GM12878 (cell line): ENCODE measurements around the gene MOCS1. TPM values are rescaled to one million over a fixed set of nuclear protein-coding genes. Genes with fewer than 3 reads are reported as not detected.

ENCODE experiments used
- ATAC-seq: fragments of 200-7000 bp; cut with Tn5 transposase; 3 replicates; pipeline ENCODE4 v1.9.1; 2020; ENCODE audit warnings: mild to moderate bottlenecking, moderate library complexity
- BruUV-seq: library from RNA; stranded (reverse); fragments of 400-500 nt; replicated peaks from 2 replicates; lab custom pipeline; 2021; lab: Mats Ljungman, UMichigan
- CTCF ChIA-PET: fragments of 300-600 bp; sonication (Branson Sonifier 250); formaldehyde crosslinking; extraction: SDS; loops from one replicate; lab custom pipeline; 2021; ENCODE audit warnings: inconsistent platforms; lab: Yijun Ruan, JAX
- POLR2A ChIA-PET: fragments of 350-600 bp; formaldehyde crosslinking; extraction: SDS; loops from one replicate; lab custom pipeline; 2021; ENCODE audit warnings: inconsistent platforms; lab: Charles Lee
- RAD21 ChIA-PET: fragments of 300-600 bp; sonication (Branson Sonifier 250); formaldehyde crosslinking; loops from one replicate; lab custom pipeline; 2023; ENCODE audit warnings: antibody characterized with exemption; ENCODE audit not compliant: unreplicated experiment; lab: Charles Lee
- SMC1A ChIA-PET: fragments of 300-600 bp; sonication (Branson Sonifier 250); formaldehyde crosslinking; loops from one replicate; lab custom pipeline; 2023; ENCODE audit not compliant: unreplicated experiment, uncharacterized antibody; lab: Charles Lee
- DNase-seq: peaks from one replicate; pipeline ENCODE4 v3.0.0-alpha.2; 2011; ENCODE audit warnings: low read depth, low spot score
- FAIRE-seq: peaks from 3 replicates; lab custom pipeline; 2011; peaks lifted over from hg19 to GRCh38; lab: Jason Lieb, UNC
- H2AFZ ChIP-seq: 2 replicates; pipeline ENCODE4 v1.6.0; 2011; ENCODE audit warnings: low read depth, low read length, control low read depth; ENCODE audit not compliant: control insufficient read depth
- H3K27ac ChIP-seq: 2 replicates; pipeline ENCODE4 v1.5.1; 2011; ENCODE audit warnings: control low read depth; ENCODE audit not compliant: control insufficient read depth, insufficient read depth
- H3K27me3 ChIP-seq, 2 experiments: replicated peaks in 1 of 2; 2 replicates each; pipeline versions ENCODE4 v1.6.0 to v1.6.1; 2011; ENCODE audit warnings: low read length in 1 of 2; ENCODE audit not compliant: control insufficient read depth in 2 of 2, insufficient read depth in 2 of 2
- H3K36me3 ChIP-seq, 2 experiments: 2 replicates each; pipeline ENCODE4 v1.5.1; 2011; ENCODE audit warnings: low read length in 1 of 2; ENCODE audit not compliant: control insufficient read depth in 2 of 2, insufficient read depth in 2 of 2
- H3K4me1 ChIP-seq: 2 replicates; pipeline ENCODE4 v1.6.1; 2011; ENCODE audit warnings: mild to moderate bottlenecking, low read length, moderate library complexity, mixed read lengths; ENCODE audit not compliant: control insufficient read depth, insufficient read depth
- H3K4me2 ChIP-seq: 2 replicates; pipeline ENCODE4 v1.6.0; 2011; ENCODE audit warnings: control low read depth; ENCODE audit not compliant: control insufficient read depth, insufficient read depth
- H3K4me3 ChIP-seq: fragments of 200-600 bp; sonication (generic); 2 replicates; pipeline ENCODE4 v1.5.1; 2016
- H3K79me2 ChIP-seq: 2 replicates; pipeline ENCODE4 v1.6.0; 2011; ENCODE audit warnings: low read length; ENCODE audit not compliant: control insufficient read depth, insufficient read depth
- H3K9ac ChIP-seq: 2 replicates; pipeline ENCODE4 v1.8.0; 2011; ENCODE audit warnings: low read length, control low read depth, mixed read lengths; ENCODE audit not compliant: control insufficient read depth, insufficient read depth
- H3K9me3 ChIP-seq: replicated peaks from 3 replicates; pipeline ENCODE4 v1.5.1; 2011; ENCODE audit warnings: mild to moderate bottlenecking, low read length; ENCODE audit not compliant: control insufficient read depth, insufficient read depth
- H4K20me1 ChIP-seq: 2 replicates; pipeline ENCODE4 v1.6.0; 2011; ENCODE audit not compliant: control insufficient read depth, insufficient read depth
- CBFB ChIP-seq: IDR thresholded peaks from 2 replicates; pipeline ENCODE4 v1.6.1; 2016; ENCODE audit warnings: antibody characterized with exemption, low read depth
- ESRRA ChIP-seq: IDR thresholded peaks from 2 replicates; pipeline ENCODE4 v1.6.1; 2012; ENCODE audit warnings: mild to moderate bottlenecking, low read length, improper control_type of control experiment
- GABPA ChIP-seq: IDR thresholded peaks from 2 replicates; pipeline ENCODE4 v1.6.1; 2014; ENCODE audit warnings: antibody characterized with exemption, low read depth, mild to moderate bottlenecking, inconsistent platforms
- NFIC ChIP-seq: IDR thresholded peaks from 2 replicates; pipeline ENCODE4 v1.6.1; 2012; ENCODE audit warnings: low read depth, mild to moderate bottlenecking, inconsistent platforms, low read length, moderate library complexity
- RELB ChIP-seq: fragments of 450-650 bp; IDR thresholded peaks from 2 replicates; pipeline ENCODE4 v1.6.1; 2017; ENCODE audit warnings: low read depth, mild to moderate bottlenecking, moderate library complexity
- SIN3A ChIP-seq: IDR thresholded peaks from 2 replicates; pipeline ENCODE4 v1.6.1; 2012; ENCODE audit warnings: low read depth, low read length, improper control_type of control experiment
- SMAD5 ChIP-seq: IDR thresholded peaks from 2 replicates; pipeline ENCODE4 v1.6.1; 2016; ENCODE audit warnings: antibody characterized with exemption, low read depth
- ZBED1 ChIP-seq: IDR thresholded peaks from 2 replicates; pipeline ENCODE4 v1.6.1; 2016; ENCODE audit warnings: borderline replicate concordance
- WGBS: methylation state at CpG from one replicate; pipeline ENCODE4 v1.1.6; 2016; ENCODE audit warnings: low lambda C conversion rate; ENCODE audit not compliant: insufficient replicate concordance, insufficient coverage; ENCODE audit errors: missing lambda C conversion rate; 5-methylcytosine and 5-hydroxymethylcytosine counted together
- in situ Hi-C: fragments of 300-500 bp; cut with MboI; formaldehyde crosslinking; loops from 9 replicates; pipeline ENCODE4 v1.14.3; 2018; ENCODE audit warnings: mixed read lengths
- intact Hi-C: fragments of 100-400 bp; cut with micrococcal nuclease; formaldehyde crosslinking; loops from one replicate; pipeline ENCODE4 v1.14.2; 2022; ENCODE audit not compliant: unreplicated experiment
- polyA plus RNA-seq, 11 experiments: library from polyadenylated mRNA; depleted of rRNA in 4 of 11; unstranded in 6 of 11; stranded (reverse) in 5 of 11; fragments of >200 nt; fragmentation: Nextera tagmentation in 4 of 11; fragmentation: Illumina TruSeq in 1 of 11; extraction: Ambion mirVana in 4 of 11; extraction: Trizol in 1 of 11; gene quantifications; 1 replicate in 1 of 11; 2 replicates in 10 of 11; pipeline versions ENCODE4 v1.2.1 to v1.2.3, GENCODE V29; 2011 to 2016; ENCODE audit warnings: inconsistent platforms in 2 of 11, missing spikeins in 2 of 11, low read depth in 1 of 11
- total RNA-seq, 4 experiments: library from RNA; depleted of rRNA in 3 of 4; stranded (reverse); fragments of >200 nt in 3 of 4; fragmentation: Illumina TruSeq in 1 of 4; extraction: Trizol in 1 of 4; gene quantifications; 2 replicates each; pipeline versions ENCODE4 v1.2.1 to v1.2.3, GENCODE V29; 2013 to 2021
- TF ChIP-seq, protein P1 (sequence below): fragments of 450-650 bp; IDR thresholded peaks from 2 replicates; pipeline ENCODE4 v1.6.1; 2017; ENCODE audit warnings: mild to moderate bottlenecking, moderate library complexity

The MOCS1 gene
- total and polyA plus RNA-seq, 10 of the 15 experiments (the other 5 are each of a cell fraction or from before 2014, with no cell fraction given) = 0.02 to 5.4 (median 0.16) TPM; not detected in 2

GRCh38 chr6:39917329-39917728, 16.9 kb downstream of the MOCS1 start:
- FAIRE-seq (no peak), ATAC-seq (no peak), DNase-seq (no peak)
- no peaks in the 10 kb centered on the region for H4K20me1 ChIP-seq
- H3K79me2 ChIP-seq = no peaks in the 10 kb centered on the region
- ChIA-PET RAD21 (no interaction called here), SMC1A (no interaction called here), POLR2A (no interaction called here), CTCF (no interaction called here)
- no peak overlapping the region for H3K4me3 ChIP-seq
- no TSS peak for BruUV-seq
- H3K36me3 ChIP-seq = no peaks in the 10 kb centered on the region
- H3K9me3 ChIP-seq = no peaks in the 10 kb centered on the region
- H3K4me2 ChIP-seq = no peak overlapping the region
- no peak overlapping the region for H3K27ac ChIP-seq
- intact Hi-C loops = no loop called here
- TF ChIP-seq SMAD5 = no peak
- no peak for TF ChIP-seq NFIC
- no peak for TF ChIP-seq GABPA
- TF ChIP-seq, protein P1, sequence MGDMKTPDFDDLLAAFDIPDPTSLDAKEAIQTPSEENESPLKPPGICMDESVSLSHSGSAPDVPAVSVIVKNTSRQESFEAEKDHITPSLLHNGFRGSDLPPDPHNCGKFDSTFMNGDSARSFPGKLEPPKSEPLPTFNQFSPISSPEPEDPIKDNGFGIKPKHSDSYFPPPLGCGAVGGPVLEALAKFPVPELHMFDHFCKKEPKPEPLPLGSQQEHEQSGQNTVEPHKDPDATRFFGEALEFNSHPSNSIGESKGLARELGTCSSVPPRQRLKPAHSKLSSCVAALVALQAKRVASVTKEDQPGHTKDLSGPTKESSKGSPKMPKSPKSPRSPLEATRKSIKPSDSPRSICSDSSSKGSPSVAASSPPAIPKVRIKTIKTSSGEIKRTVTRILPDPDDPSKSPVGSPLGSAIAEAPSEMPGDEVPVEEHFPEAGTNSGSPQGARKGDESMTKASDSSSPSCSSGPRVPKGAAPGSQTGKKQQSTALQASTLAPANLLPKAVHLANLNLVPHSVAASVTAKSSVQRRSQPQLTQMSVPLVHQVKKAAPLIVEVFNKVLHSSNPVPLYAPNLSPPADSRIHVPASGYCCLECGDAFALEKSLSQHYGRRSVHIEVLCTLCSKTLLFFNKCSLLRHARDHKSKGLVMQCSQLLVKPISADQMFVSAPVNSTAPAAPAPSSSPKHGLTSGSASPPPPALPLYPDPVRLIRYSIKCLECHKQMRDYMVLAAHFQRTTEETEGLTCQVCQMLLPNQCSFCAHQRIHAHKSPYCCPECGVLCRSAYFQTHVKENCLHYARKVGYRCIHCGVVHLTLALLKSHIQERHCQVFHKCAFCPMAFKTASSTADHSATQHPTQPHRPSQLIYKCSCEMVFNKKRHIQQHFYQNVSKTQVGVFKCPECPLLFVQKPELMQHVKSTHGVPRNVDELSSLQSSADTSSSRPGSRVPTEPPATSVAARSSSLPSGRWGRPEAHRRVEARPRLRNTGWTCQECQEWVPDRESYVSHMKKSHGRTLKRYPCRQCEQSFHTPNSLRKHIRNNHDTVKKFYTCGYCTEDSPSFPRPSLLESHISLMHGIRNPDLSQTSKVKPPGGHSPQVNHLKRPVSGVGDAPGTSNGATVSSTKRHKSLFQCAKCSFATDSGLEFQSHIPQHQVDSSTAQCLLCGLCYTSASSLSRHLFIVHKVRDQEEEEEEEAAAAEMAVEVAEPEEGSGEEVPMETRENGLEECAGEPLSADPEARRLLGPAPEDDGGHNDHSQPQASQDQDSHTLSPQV = no peak
- no peak for TF ChIP-seq RELB
- TF ChIP-seq ZBED1 = no peak
- no peak for TF ChIP-seq ESRRA
- no peak for TF ChIP-seq SIN3A
- TF ChIP-seq CBFB = no peak
- in situ Hi-C loops = no loop called here
- H3K4me1 ChIP-seq = no peaks in the 10 kb centered on the region
- WGBS = 64% methylated on average over 4 of the region's 4 CpGs
- H2AFZ ChIP-seq = no peak overlapping the region
- no peak overlapping the region for H3K9ac ChIP-seq
- H3K27me3 ChIP-seq = no peaks in the 10 kb centered on the region
